SK-N-SH (cell line): ENCODE measurements around the gene GCDH. TPM values are rescaled to one million over a fixed set of nuclear protein-coding genes. Genes with fewer than 3 reads are reported as not detected.

Experiments
- CTCF ChIA-PET: fragments of 300-600, 350-600 bp; formaldehyde crosslinking; extraction: SDS; loops from one replicate; lab custom pipeline; 2021; lab: Yijun Ruan, JAX
- POLR2A ChIA-PET: fragments of 350-600 bp; sonication (Branson Sonifier 250); formaldehyde crosslinking; extraction: SDS; loops from one replicate; lab custom pipeline; 2020; ENCODE audit warnings: antibody characterized with exemption, inconsistent platforms; lab: Yijun Ruan, JAX
- DNase-seq: peaks from one replicate; pipeline ENCODE4 v3.0.0; 2012
- H2AFZ ChIP-seq: fragments of 200-600 bp; sonication (generic); 2 replicates; pipeline ENCODE4 v1.8.1; 2016; ENCODE audit warnings: antibody characterized with exemption, mild to moderate bottlenecking, low read depth
- H3F3A ChIP-seq: fragments of 200-600 bp; sonication (generic); replicated peaks from 2 replicates; pipeline ENCODE3; 2016; ENCODE audit warnings: antibody characterized with exemption, mild to moderate bottlenecking; ENCODE audit not compliant: insufficient read depth
- H3K27ac ChIP-seq, 2 experiments: fragments of 200-500 bp in 1 of 2; fragments of 200-600 bp in 1 of 2; sonication (Bioruptor generic) in 1 of 2; sonication (generic), shearing (Covaris generic) in 1 of 2; 2 replicates each; pipeline versions ENCODE4 v1.5.1 to v1.6.1; 2014 to 2016; ENCODE audit warnings: low read depth in 2 of 2, inconsistent platforms in 1 of 2, low read length in 1 of 2, mild to moderate bottlenecking in 1 of 2, mixed read lengths in 1 of 2
- H3K27me3 ChIP-seq: fragments of 200-600 bp; sonication (generic), shearing (Covaris generic); 2 replicates; pipeline ENCODE4 v1.6.1; 2016; ENCODE audit warnings: mixed run types; ENCODE audit not compliant: insufficient read depth
- H3K36me3 ChIP-seq, 2 experiments: fragments of 200-500 bp in 1 of 2; fragments of 200-600 bp in 1 of 2; sonication (Bioruptor generic) in 1 of 2; sonication (generic) in 1 of 2; replicated peaks in 1 of 2; 2 replicates each; pipeline versions ENCODE3 to v1.5.1; 2014 to 2016; ENCODE audit warnings: low read length in 1 of 2, mild to moderate bottlenecking in 1 of 2; ENCODE audit not compliant: insufficient read depth in 2 of 2, control insufficient read depth in 1 of 2
- H3K4me1 ChIP-seq, 2 experiments: fragments of 200-500 bp in 1 of 2; fragments of 200-600 bp in 1 of 2; sonication (Bioruptor generic) in 1 of 2; sonication (generic), shearing (Covaris generic) in 1 of 2; 2 replicates each; pipeline versions ENCODE4 v1.5.1 to v1.6.1; 2014 to 2016; ENCODE audit warnings: low read depth in 1 of 2, low read length in 1 of 2, mixed run types in 1 of 2; ENCODE audit not compliant: insufficient read depth in 2 of 2, control insufficient read depth in 1 of 2
- H3K4me2 ChIP-seq: fragments of 200-600 bp; sonication (generic), shearing (Covaris generic); 2 replicates; pipeline ENCODE4 v1.6.1; 2017; ENCODE audit warnings: mixed run types
- H3K4me3 ChIP-seq, 2 experiments: fragments of 200-500 bp in 1 of 2; fragments of 200-600 bp in 1 of 2; sonication (Bioruptor generic) in 1 of 2; sonication (generic), shearing (Covaris generic) in 1 of 2; 2 replicates each; pipeline versions ENCODE4 v1.5.1 to v1.8.1; 2014 to 2016; ENCODE audit warnings: low read depth in 2 of 2, inconsistent platforms in 1 of 2, low read length in 1 of 2, mild to moderate bottlenecking in 1 of 2, mixed read lengths in 1 of 2, moderate library complexity in 1 of 2
- H3K79me2 ChIP-seq: fragments of 200-600 bp; sonication (generic); 2 replicates; pipeline ENCODE4 v1.8.1; 2017; ENCODE audit warnings: mild to moderate bottlenecking; ENCODE audit not compliant: insufficient read depth
- H3K9ac ChIP-seq: fragments of 200-600 bp; sonication (generic); 2 replicates; pipeline ENCODE4 v1.6.1; 2017; ENCODE audit warnings: mixed run types
- H3K9me2 ChIP-seq: fragments of 200-600 bp; sonication (generic); 2 replicates; pipeline ENCODE4 v1.6.1; 2017; ENCODE audit warnings: mixed run types
- H3K9me3 ChIP-seq: fragments of 200-600 bp; sonication (generic); 2 replicates; pipeline ENCODE4 v1.6.1; 2017; ENCODE audit warnings: mixed run types, mild to moderate bottlenecking, moderate library complexity
- H4K20me1 ChIP-seq: fragments of 200-600 bp; sonication (generic); 2 replicates; pipeline ENCODE4 v1.6.1; 2017; ENCODE audit warnings: mild to moderate bottlenecking, mixed run types; ENCODE audit not compliant: insufficient read depth
- CHD2 ChIP-seq: fragments of 150-350 bp; IDR thresholded peaks from 2 replicates; pipeline ENCODE4 v1.6.1; 2018; ENCODE audit warnings: low read length; ENCODE audit not compliant: partially characterized antibody
- FOXJ3 ChIP-seq: sonication (generic); formaldehyde crosslinking; IDR thresholded peaks from 2 replicates; pipeline ENCODE4 v1.5.1; 2020; ENCODE audit warnings: mild to moderate bottlenecking, missing genetic modification reagents
- FOXM1 ChIP-seq: IDR thresholded peaks from 2 replicates; pipeline ENCODE4 v1.4.0; 2012; ENCODE audit warnings: low read depth, mild to moderate bottlenecking
- GATA2 ChIP-seq: sonication (generic); formaldehyde crosslinking; IDR thresholded peaks from 2 replicates; pipeline ENCODE4 v1.5.0; 2020; ENCODE audit warnings: mild to moderate bottlenecking, missing genetic modification reagents
- IRF3 ChIP-seq: fragments of 150-350 bp; IDR thresholded peaks from 2 replicates; pipeline ENCODE4 v1.6.1; 2016; ENCODE audit warnings: mild to moderate bottlenecking, low read depth, low read length
- JUND ChIP-seq: IDR thresholded peaks from 2 replicates; pipeline ENCODE4 v1.4.0; 2012
- MXI1 ChIP-seq: IDR thresholded peaks from 2 replicates; pipeline ENCODE4 v1.6.1; 2012; ENCODE audit warnings: mild to moderate bottlenecking, low read depth, low read length, improper control_type of control experiment
- NFIC ChIP-seq: IDR thresholded peaks from 2 replicates; pipeline ENCODE4 v1.4.0; 2012; ENCODE audit warnings: borderline replicate concordance
- POLR2AphosphoS5 ChIP-seq: IDR thresholded peaks from 2 replicates; pipeline ENCODE4 v1.6.1; 2012; ENCODE audit warnings: low read depth, low read length
- RAD21 ChIP-seq: IDR thresholded peaks from 2 replicates; pipeline ENCODE4 v1.6.1; 2012; ENCODE audit warnings: mild to moderate bottlenecking, low read length
- RCOR1 ChIP-seq: fragments of 150-350 bp; IDR thresholded peaks from 2 replicates; pipeline ENCODE4 v1.6.1; 2017; ENCODE audit warnings: antibody characterized with exemption, low read length
- REST ChIP-seq: IDR thresholded peaks from 2 replicates; pipeline ENCODE4 v1.6.1; 2012; ENCODE audit warnings: mild to moderate bottlenecking, low read depth, low read length, moderate library complexity
- SIN3A ChIP-seq: IDR thresholded peaks from 2 replicates; pipeline ENCODE4 v1.6.1; 2012; ENCODE audit warnings: low read depth, mild to moderate bottlenecking, low read length, moderate library complexity, borderline replicate concordance
- TAF1 ChIP-seq: IDR thresholded peaks from 2 replicates; pipeline ENCODE4 v1.6.1; 2012; ENCODE audit warnings: low read depth, mild to moderate bottlenecking, low read length, moderate library complexity, borderline replicate concordance
- TCF12 ChIP-seq: IDR thresholded peaks from 2 replicates; pipeline ENCODE4 v1.4.0; 2012
- USF2 ChIP-seq: fragments of 150-350 bp; IDR thresholded peaks from 2 replicates; pipeline ENCODE4 v1.6.1; 2017; ENCODE audit warnings: antibody characterized with exemption, low read length, low read depth, borderline replicate concordance
- YY1 ChIP-seq: IDR thresholded peaks from 2 replicates; pipeline ENCODE4 v1.4.0; 2012; ENCODE audit warnings: low read depth, mild to moderate bottlenecking
- WGBS: methylation state at CpG from one replicate; pipeline ENCODE4 v1.1.6; 2017; ENCODE audit warnings: low lambda C conversion rate; 5-methylcytosine and 5-hydroxymethylcytosine counted together
- polyA plus RNA-seq, 3 experiments: library from polyadenylated mRNA; depleted of rRNA; stranded (reverse); fragments of >200 nt; gene quantifications; 2 replicates each; pipeline ENCODE4 v1.2.3, GENCODE V29; 2012

GCDH gene
- polyA plus RNA-seq, 1 of the 3 experiments (the other 2 are of a cell fraction): 29.4 TPM

- DNase-seq: no peak
- no peaks in the 10 kb centered on the region for H3K9me2 ChIP-seq
- H3K79me2 ChIP-seq: no peaks in the 10 kb centered on the region
- no peak overlapping the region for H3K9ac ChIP-seq
- WGBS: 73% methylated on average over 3 of the region's 3 CpGs
- CTCF ChIA-PET: interaction anchor here (0.8 to 1.4 kb wide), 4 partner anchors 11 to 74 kb away, joined by 3 to 5 read pairs (median 4); partner anchors contain the start of genes FARSA and GCDH
- H3K36me3 ChIP-seq: peaks cover 23 to 26% of the 10 kb centered on the region in 2 experiments
- POLR2A ChIA-PET: interaction anchor here (0.7 to 1.5 kb wide), 3 partner anchors 21 to 173 kb away, joined by 3 to 6 read pairs (median 3); partner anchors contain the start of gene GCDH
- no peak for TF ChIP-seq IRF3
- no peak for TF ChIP-seq FOXM1
- TF ChIP-seq TAF1: no peak
- TF ChIP-seq FOXJ3 (CRISPR knock-in tag): no peak
- TF ChIP-seq REST: no peak
- no peak for TF ChIP-seq GATA2 (CRISPR knock-in tag)
- TF ChIP-seq NFIC: no peak
- no peak for TF ChIP-seq SIN3A
- no peak for TF ChIP-seq TCF12
- no peak for TF ChIP-seq MXI1
- TF ChIP-seq RCOR1: no peak
- no peak for TF ChIP-seq USF2
- no peak for TF ChIP-seq YY1
- no peak for TF ChIP-seq RAD21
- TF ChIP-seq JUND: no peak
- no peak for TF ChIP-seq POLR2AphosphoS5
- TF ChIP-seq CHD2: no peak
- H3K4me2 ChIP-seq: no peak overlapping the region
- no peaks in the 10 kb centered on the region for H3K27me3 ChIP-seq
- H3F3A ChIP-seq: peaks cover 26% of the 10 kb centered on the region
- no peaks in the 10 kb centered on the region for H3K9me3 ChIP-seq
- H3K27ac ChIP-seq: no peak overlapping the region
- peaks cover 0 to 2% of the 10 kb centered on the region in 2 experiments; a peak in 1 of 4 replicates for H3K4me1 ChIP-seq
- H2AFZ ChIP-seq: no peak overlapping the region
- H3K4me3 ChIP-seq: no peak overlapping the region
- no peaks in the 10 kb centered on the region for H4K20me1 ChIP-seq
Measured at GRCh38 chr19:12921047-12921446, 30.1 kb downstream of the GCDH start.
